Astrocyte (in vitro differentiated cells and primary cell): ENCODE measurements around the gene TRIM9.

Experiments used
- CTCF ChIP-seq: IDR thresholded peaks from 2 replicates; pipeline ENCODE4 v1.5.1; 2011; ENCODE audit warnings: low read depth, mild to moderate bottlenecking, inconsistent platforms, low read length, moderate library complexity; ENCODE audit not compliant: insufficient read depth
- EZH2 ChIP-seq: IDR thresholded peaks from 2 replicates; pipeline ENCODE4 v1.6.1; 2012; ENCODE audit warnings: mild to moderate bottlenecking, low read length, inconsistent platforms; ENCODE audit not compliant: insufficient read depth

- TF ChIP-seq CTCF, result no peak
- TF ChIP-seq EZH2, result no peak
Observed at GRCh38 chr14:51116682-51117081, 21.8 kb upstream of the TRIM9 start.
